ENCODE data around the gene CAMK1.

DNA sequence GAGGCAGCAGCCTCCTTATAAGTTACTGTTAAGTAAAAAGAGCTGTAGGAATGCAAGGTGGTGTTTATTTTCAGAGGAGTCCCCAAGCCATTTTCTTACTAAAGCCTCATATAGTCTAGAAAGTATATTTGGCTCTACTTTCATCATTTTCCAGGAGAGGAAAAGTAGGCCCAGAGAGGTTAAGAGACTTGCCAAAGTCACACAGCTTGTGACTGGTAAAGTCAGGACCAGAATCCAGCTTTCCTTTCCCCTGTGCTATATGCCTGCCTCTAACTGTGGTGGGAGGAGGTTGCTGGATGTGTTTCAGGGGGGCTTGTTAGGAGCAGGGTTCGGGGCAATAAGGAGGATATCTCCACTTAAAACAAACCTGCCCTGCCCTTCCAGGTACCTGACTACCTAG is 27.2 kb downstream of the CAMK1 start:
- no peak for TF ChIP-seq POLR2A (IDR thresholded peaks at IDR 0.05)
- TF ChIP-seq, protein P1, sequence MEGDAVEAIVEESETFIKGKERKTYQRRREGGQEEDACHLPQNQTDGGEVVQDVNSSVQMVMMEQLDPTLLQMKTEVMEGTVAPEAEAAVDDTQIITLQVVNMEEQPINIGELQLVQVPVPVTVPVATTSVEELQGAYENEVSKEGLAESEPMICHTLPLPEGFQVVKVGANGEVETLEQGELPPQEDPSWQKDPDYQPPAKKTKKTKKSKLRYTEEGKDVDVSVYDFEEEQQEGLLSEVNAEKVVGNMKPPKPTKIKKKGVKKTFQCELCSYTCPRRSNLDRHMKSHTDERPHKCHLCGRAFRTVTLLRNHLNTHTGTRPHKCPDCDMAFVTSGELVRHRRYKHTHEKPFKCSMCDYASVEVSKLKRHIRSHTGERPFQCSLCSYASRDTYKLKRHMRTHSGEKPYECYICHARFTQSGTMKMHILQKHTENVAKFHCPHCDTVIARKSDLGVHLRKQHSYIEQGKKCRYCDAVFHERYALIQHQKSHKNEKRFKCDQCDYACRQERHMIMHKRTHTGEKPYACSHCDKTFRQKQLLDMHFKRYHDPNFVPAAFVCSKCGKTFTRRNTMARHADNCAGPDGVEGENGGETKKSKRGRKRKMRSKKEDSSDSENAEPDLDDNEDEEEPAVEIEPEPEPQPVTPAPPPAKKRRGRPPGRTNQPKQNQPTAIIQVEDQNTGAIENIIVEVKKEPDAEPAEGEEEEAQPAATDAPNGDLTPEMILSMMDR (IDR thresholded peaks at IDR 0.05): no peak
